H1 (cell line): ENCODE results near the gene UNC119. TPM values are rescaled to one million over a fixed set of nuclear protein-coding genes. Genes with fewer than 3 reads are reported as not detected.

Source experiments
- CTCF ChIA-PET: fragments of 300-600 bp; sonication (Branson Sonifier 250); formaldehyde crosslinking; loops from one replicate; lab custom pipeline; 2021; ENCODE audit not compliant: partially characterized antibody; lab: Charles Lee
- POLR2A ChIA-PET: fragments of 300-600 bp; sonication (Branson Sonifier 250); formaldehyde crosslinking; loops from one replicate; lab custom pipeline; 2021; ENCODE audit warnings: inconsistent platforms; ENCODE audit not compliant: partially characterized antibody; lab: Charles Lee
- DNase-seq, 2 experiments: peaks; one replicate each; pipeline versions ENCODE4 v3.0.0 to v3.0.0-alpha.2; 2010 to 2022; ENCODE audit warnings: low spot score in 2 of 2, low read depth in 1 of 2, mixed read lengths in 1 of 2
- FAIRE-seq: peaks from 2 replicates; lab custom pipeline; 2011; peaks lifted over from hg19 to GRCh38; lab: Jason Lieb, UNC
- H2AFZ ChIP-seq: 2 replicates; pipeline ENCODE4 v1.8.1; 2012; ENCODE audit warnings: low read length, inconsistent platforms
- H2AK5ac ChIP-seq: 2 replicates; pipeline ENCODE4 v1.6.1; 2013; ENCODE audit warnings: low read depth, low read length
- H2BK120ac ChIP-seq: replicated peaks from 2 replicates; pipeline ENCODE3; 2013; ENCODE audit warnings: low read depth, low read length, inconsistent platforms
- H2BK12ac ChIP-seq: 2 replicates; pipeline ENCODE4 v1.6.1; 2013; ENCODE audit warnings: low read depth, low read length
- H2BK15ac ChIP-seq: 2 replicates; pipeline ENCODE4 v1.6.1; 2013; ENCODE audit warnings: low read length
- H2BK20ac ChIP-seq: 2 replicates; pipeline ENCODE4 v1.6.1; 2013; ENCODE audit warnings: low read length
- H2BK5ac ChIP-seq: 2 replicates; pipeline ENCODE4 v1.6.1; 2013; ENCODE audit warnings: low read depth, low read length
- H3K14ac ChIP-seq: 2 replicates; pipeline ENCODE4 v1.6.1; 2013; ENCODE audit warnings: inconsistent platforms; ENCODE audit not compliant: insufficient read length
- H3K18ac ChIP-seq: 2 replicates; pipeline ENCODE4 v1.6.1; 2013; ENCODE audit warnings: low read length; ENCODE audit errors: extremely low read depth
- H3K23ac ChIP-seq: 2 replicates; pipeline ENCODE4 v1.6.1; 2013; ENCODE audit warnings: inconsistent platforms; ENCODE audit not compliant: insufficient read length
- H3K23me2 ChIP-seq: 2 replicates; pipeline ENCODE4 v1.6.1; 2013; ENCODE audit warnings: low read depth, low read length
- H3K27ac ChIP-seq: 2 replicates; pipeline ENCODE4 v1.6.1; 2011; ENCODE audit warnings: low read depth, low read length, inconsistent platforms
- H3K27me3 ChIP-seq, 4 experiments: replicated peaks in 1 of 4; 1 replicate in 1 of 4; 2 replicates in 3 of 4; pipeline versions ENCODE4 v1.6.1 to v1.8.1; 2011 to 2013; ENCODE audit warnings: low read length in 3 of 4, mild to moderate bottlenecking in 3 of 4, inconsistent platforms in 2 of 4, mixed read lengths in 2 of 4, moderate library complexity in 1 of 4; ENCODE audit not compliant: control insufficient read depth in 3 of 4, insufficient read depth in 3 of 4; ENCODE audit errors: extremely low read depth in 1 of 4
- H3K36me3 ChIP-seq, 4 experiments: 2 replicates each; pipeline versions ENCODE4 v1.6.1 to v1.8.1; 2011 to 2013; ENCODE audit warnings: mild to moderate bottlenecking in 4 of 4, low read length in 3 of 4, moderate library complexity in 2 of 4, control low read depth in 1 of 4, inconsistent platforms in 1 of 4; ENCODE audit not compliant: insufficient read depth in 4 of 4, control insufficient read depth in 2 of 4
- H3K4ac ChIP-seq: replicated peaks from 2 replicates; pipeline ENCODE3; 2013; ENCODE audit warnings: low read length, low read depth, mixed read lengths, inconsistent platforms; ENCODE audit not compliant: insufficient read length
- H3K4me1 ChIP-seq, 4 experiments: replicated peaks in 1 of 4; 1 replicate in 1 of 4; 2 replicates in 3 of 4; pipeline versions ENCODE4 v1.6.1 to v1.8.1; 2011 to 2013; ENCODE audit warnings: low read length in 3 of 4, inconsistent platforms in 2 of 4, mixed read lengths in 1 of 4; ENCODE audit not compliant: insufficient read depth in 4 of 4, control insufficient read depth in 3 of 4
- H3K4me2 ChIP-seq, 2 experiments: 2 replicates each; pipeline versions ENCODE4 v1.6.1 to v1.8.1; 2011 to 2013; ENCODE audit warnings: low read depth in 2 of 2, low read length in 2 of 2, control low read depth in 1 of 2, inconsistent platforms in 1 of 2, mild to moderate bottlenecking in 1 of 2; ENCODE audit not compliant: insufficient read depth in 1 of 2
- H3K4me3 ChIP-seq, 4 experiments: fragments of 200-600, 300-600 bp in 1 of 4; sonication (generic), shearing (Covaris generic), sonication (Bioruptor Twin) in 1 of 4; 2 replicates each; pipeline versions ENCODE4 v1.5.1 to v1.8.1; 2011 to 2016; ENCODE audit warnings: low read length in 4 of 4, low read depth in 3 of 4, control low read depth in 2 of 4, inconsistent platforms in 2 of 4, mild to moderate bottlenecking in 2 of 4, mixed read lengths in 1 of 4, moderate library complexity in 1 of 4; ENCODE audit not compliant: insufficient read depth in 2 of 4; ENCODE audit errors: extremely low read depth in 1 of 4
- H3K56ac ChIP-seq: replicated peaks from 2 replicates; pipeline ENCODE3; 2013; ENCODE audit warnings: low read depth, mild to moderate bottlenecking, mixed read lengths, low read length, inconsistent platforms; ENCODE audit not compliant: insufficient read length
- H3K79me1 ChIP-seq: 2 replicates; pipeline ENCODE4 v1.6.1; 2013; ENCODE audit warnings: low read depth, low read length, control low read depth
- H3K79me2 ChIP-seq, 2 experiments: 2 replicates each; pipeline versions ENCODE4 v1.6.1 to v1.8.1; 2012 to 2013; ENCODE audit warnings: low read length in 2 of 2, mild to moderate bottlenecking in 2 of 2, inconsistent platforms in 1 of 2; ENCODE audit not compliant: insufficient read depth in 2 of 2, control insufficient read depth in 1 of 2
- H3K9ac ChIP-seq, 4 experiments: replicated peaks in 1 of 4; 1 replicate in 1 of 4; 2 replicates in 3 of 4; pipeline versions ENCODE4 v1.6.1 to v1.8.1; 2011 to 2013; ENCODE audit warnings: low read depth in 3 of 4, low read length in 3 of 4, control low read depth in 2 of 4, mild to moderate bottlenecking in 2 of 4, moderate library complexity in 2 of 4, inconsistent platforms in 1 of 4; ENCODE audit errors: extremely low read depth in 1 of 4
- H3K9me3 ChIP-seq, 2 experiments: 2 replicates each; pipeline versions ENCODE4 v1.6.1 to v1.8.1; 2012 to 2013; ENCODE audit warnings: mild to moderate bottlenecking in 2 of 2, moderate library complexity in 2 of 2, control low read depth in 1 of 2, inconsistent platforms in 1 of 2, low read depth in 1 of 2, low read length in 1 of 2, mixed read lengths in 1 of 2; ENCODE audit not compliant: insufficient read depth in 2 of 2
- H4K20me1 ChIP-seq, 2 experiments: replicated peaks in 1 of 2; 2 replicates each; pipeline versions ENCODE3 to v1.8.1; 2011 to 2013; ENCODE audit warnings: inconsistent platforms in 2 of 2, low read length in 2 of 2, mild to moderate bottlenecking in 1 of 2; ENCODE audit not compliant: insufficient read depth in 2 of 2, control insufficient read depth in 1 of 2
- H4K5ac ChIP-seq: 2 replicates; pipeline ENCODE4 v1.6.1; 2013; ENCODE audit warnings: low read length, low read depth, mixed read lengths, inconsistent platforms; ENCODE audit not compliant: insufficient read length
- H4K8ac ChIP-seq: 2 replicates; pipeline ENCODE4 v1.8.0; 2013; ENCODE audit warnings: mild to moderate bottlenecking, moderate library complexity, low read length, inconsistent platforms; ENCODE audit not compliant: insufficient read depth; ENCODE audit errors: extremely low read depth
- H4K91ac ChIP-seq: replicated peaks from 2 replicates; pipeline ENCODE3; 2013; ENCODE audit warnings: low read length, mixed read lengths, inconsistent platforms; ENCODE audit not compliant: insufficient read length
- CBX5 ChIP-seq: fragments of 300-800, 300-1000 bp; sonication (generic); IDR thresholded peaks from 2 replicates; pipeline ENCODE4 v1.7.1; 2016; ENCODE audit warnings: antibody characterized with exemption, low read length, low read depth
- CHD2 ChIP-seq: IDR thresholded peaks from 2 replicates; pipeline ENCODE4 v1.6.1; 2012; ENCODE audit warnings: low read length, improper control_type of control experiment
- CREB1 ChIP-seq: IDR thresholded peaks from 2 replicates; pipeline ENCODE4 v1.6.1; 2012; ENCODE audit warnings: inconsistent platforms
- KDM5A ChIP-seq: fragments of 200-600 bp; IDR thresholded peaks from 2 replicates; pipeline ENCODE4 v1.7.1; 2012; ENCODE audit warnings: mild to moderate bottlenecking, low read length, inconsistent platforms, mixed read lengths
- MAFK ChIP-seq: IDR thresholded peaks from 2 replicates; pipeline ENCODE4 v1.6.1; 2012; ENCODE audit warnings: low read depth, mild to moderate bottlenecking, improper control_type of control experiment, low read length
- POU5F1 ChIP-seq: IDR thresholded peaks from 2 replicates; pipeline ENCODE4 v1.6.1; 2011; ENCODE audit warnings: low read depth, mild to moderate bottlenecking, low read length, moderate library complexity
- RXRA ChIP-seq: IDR thresholded peaks from 2 replicates; pipeline ENCODE4 v1.6.1; 2011; ENCODE audit warnings: low read depth, mild to moderate bottlenecking, low read length, moderate library complexity; ENCODE audit not compliant: insufficient read depth
- SAP30 ChIP-seq: fragments of 300-600 bp; sonication (generic); IDR thresholded peaks from 2 replicates; pipeline ENCODE4 v1.7.1; 2012; ENCODE audit warnings: low read length, moderate library complexity, mild to moderate bottlenecking, inconsistent platforms; ENCODE audit not compliant: insufficient read depth, insufficient replicate concordance
- SIX5 ChIP-seq: IDR thresholded peaks from 2 replicates; pipeline ENCODE4 v1.6.1; 2011; ENCODE audit warnings: mild to moderate bottlenecking, low read depth, low read length
- SP2 ChIP-seq: IDR thresholded peaks from 2 replicates; pipeline ENCODE4 v1.6.1; 2012; ENCODE audit warnings: mild to moderate bottlenecking, low read length, inconsistent platforms
- SP4 ChIP-seq: IDR thresholded peaks from 2 replicates; pipeline ENCODE4 v1.6.1; 2012; ENCODE audit warnings: low read length, inconsistent platforms
- TAF7 ChIP-seq: optimal IDR thresholded peaks from 2 replicates; pipeline ENCODE3; 2011; ENCODE audit warnings: low read depth, mild to moderate bottlenecking, inconsistent platforms, low read length, moderate library complexity, borderline replicate concordance
- TCF12 ChIP-seq: IDR thresholded peaks from 2 replicates; pipeline ENCODE4 v1.6.1; 2011; ENCODE audit warnings: low read depth, mild to moderate bottlenecking, low read length
- YY1 ChIP-seq: IDR thresholded peaks from 2 replicates; pipeline ENCODE4 v1.6.1; 2011; ENCODE audit warnings: low read depth, mild to moderate bottlenecking, low read length
- ZNF274 ChIP-seq: IDR thresholded peaks from 2 replicates; pipeline ENCODE4 v1.7.0; 2012; ENCODE audit warnings: low read length, borderline replicate concordance; ENCODE audit errors: extremely low read depth
- WGBS, 2 experiments: shearing (Covaris generic) in 1 of 2; methylation state at CpG; one replicate each; pipeline versions ENCODE4 v1.1.6 to v1.1.7; 2013 to 2015; ENCODE audit warnings: low lambda C conversion rate in 2 of 2, mixed read lengths in 2 of 2, inconsistent platforms in 1 of 2, low coverage in 1 of 2, missing lambda C conversion rate in 1 of 2; ENCODE audit not compliant: insufficient replicate concordance in 2 of 2, insufficient coverage in 1 of 2, insufficient read length in 1 of 2; ENCODE audit errors: extremely low coverage in 1 of 2, missing lambda C conversion rate in 1 of 2; 5-methylcytosine and 5-hydroxymethylcytosine counted together
- polyA plus RNA-seq, 7 experiments: library from polyadenylated mRNA; depleted of rRNA in 3 of 7; stranded (reverse) in 5 of 7; unstranded in 2 of 7; fragments of >200 nt in 5 of 7; fragments of 200-250 nt in 2 of 7; gene quantifications; 1 replicate in 5 of 7; 2 replicates in 1 of 7; 4 replicates in 1 of 7; pipeline versions ENCODE4 v1.2.1 to v1.2.3, GENCODE V29; 2011 to 2013; ENCODE audit warnings: missing spikeins in 2 of 7, mixed read lengths in 2 of 7
- total RNA-seq: library from RNA; stranded (reverse); fragmentation: NEBNext Ultra II Directional; extraction: Animal tissue kit (Norgen Biotek cat#: 25700); gene quantifications from 2 replicates; pipeline ENCODE4 v1.2.1, GENCODE V29; 2021

Gene UNC119
- total and polyA plus RNA-seq, 2 of the 8 experiments (the other 6 are each of a cell fraction or from before 2014, with no cell fraction given): 43.5 to 94.4 TPM

DNA sequence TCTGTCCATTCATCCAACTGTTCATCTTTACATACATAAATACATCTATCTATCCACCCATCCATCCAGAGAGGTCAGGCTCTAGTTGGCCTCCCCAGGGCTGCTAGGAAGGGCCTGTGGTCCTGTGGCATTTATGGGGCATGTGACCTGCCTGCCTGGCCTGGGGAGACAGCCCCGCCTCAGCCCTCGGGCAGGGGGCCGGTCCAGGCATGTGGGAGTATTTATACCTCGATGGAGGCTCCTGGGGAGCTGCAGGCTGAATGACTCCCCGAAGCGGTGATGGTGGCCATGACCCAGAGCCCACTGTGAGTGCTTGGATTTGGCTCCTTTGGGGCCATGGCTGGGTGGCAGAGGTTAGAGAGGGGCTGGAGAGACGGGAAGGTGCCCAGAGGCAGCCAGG, 38.9 kb downstream of the UNC119 start:
- ChIA-PET CTCF (interaction anchor here (0.6 to 21.4 kb wide), 4 partner anchors 10 to 30 kb away, joined by 3 to 547 read pairs (median 5); no protein-coding TSS in a partner anchor), POLR2A (interaction anchor here (0.7 to 1.7 kb wide), 2 partner anchors 14 to 15 kb away, joined by 3 to 4 read pairs; no protein-coding TSS in a partner anchor)
- DNase-seq (no peak), FAIRE-seq (no peak)
- H3K23me2 ChIP-seq: peaks cover 2% of the 10 kb centered on the region; the same call in 1 of the 2 replicates
- no peak overlapping the region for H3K4me2 ChIP-seq
- H2BK12ac ChIP-seq: no peak overlapping the region
- H3K4ac ChIP-seq: no peak overlapping the region
- 81% methylated on average over 7 of the region's 7 CpGs; no CpG with 5 or more reads in 1 of the 2 experiments for WGBS, 2 experiments
- no peak overlapping the region for H2BK5ac ChIP-seq
- no peak overlapping the region for H3K18ac ChIP-seq
- H2BK120ac ChIP-seq: no peak overlapping the region
- H4K91ac ChIP-seq: no peak overlapping the region
- H3K56ac ChIP-seq: no peak overlapping the region
- H3K4me3 ChIP-seq: no peak overlapping the region
- H3K9me3 ChIP-seq: no peaks in the 10 kb centered on the region
- H3K36me3 ChIP-seq: no peaks in the 10 kb centered on the region
- TF ChIP-seq CBX5: no peak
- TF ChIP-seq CREB1: no peak
- TF ChIP-seq ZNF274: no peak
- no peak for TF ChIP-seq SAP30
- no peak for TF ChIP-seq MAFK
- no peak for TF ChIP-seq SP2
- TF ChIP-seq TCF12: no peak
- TF ChIP-seq TAF7: no peak
- TF ChIP-seq SP4: no peak
- TF ChIP-seq YY1: no peak
- no peak for TF ChIP-seq CHD2
- TF ChIP-seq RXRA: no peak
- TF ChIP-seq POU5F1: no peak
- no peak for TF ChIP-seq SIX5
- TF ChIP-seq KDM5A: no peak
- H3K4me1 ChIP-seq: peaks cover 0 to 2% (median under 1%) of the 10 kb centered on the region in 4 experiments; a peak in 2 of 7 replicates
- no peak overlapping the region for H4K8ac ChIP-seq
- no peak overlapping the region for H2BK20ac ChIP-seq
- peaks cover 0 to 8% (median 0%) of the 10 kb centered on the region in 4 experiments; a peak in 1 of 7 replicates for H3K27me3 ChIP-seq
- H3K9ac ChIP-seq: no peak overlapping the region
- no peak overlapping the region for H2AK5ac ChIP-seq
- no peaks in the 10 kb centered on the region for H3K79me1 ChIP-seq
- H3K14ac ChIP-seq: no peak overlapping the region
- H2AFZ ChIP-seq: no peak overlapping the region
- H4K20me1 ChIP-seq: no peaks in the 10 kb centered on the region
- no peak overlapping the region for H3K27ac ChIP-seq
- no peak overlapping the region for H4K5ac ChIP-seq
- no peaks in the 10 kb centered on the region for H3K79me2 ChIP-seq
- no peak overlapping the region for H2BK15ac ChIP-seq
- H3K23ac ChIP-seq: no peak overlapping the region
